HepG2 (cell line): Measurements from ENCODE around the gene FANCM. TPM values are rescaled to one million over a fixed set of nuclear protein-coding genes. Genes with fewer than 3 reads are reported as not detected.

Source experiments
- ATAC-seq: fragments of 200-7000 bp; cut with Tn5 transposase; 3 replicates; pipeline ENCODE4 v1.9.1; 2020; ENCODE audit warnings: mild to moderate bottlenecking, moderate library complexity
- Bru-seq: library from RNA; stranded (reverse); fragments of 400-500 nt; gene quantifications from one replicate; lab custom pipeline; 2021; lab: Mats Ljungman, UMichigan
- BruChase-seq, 2 experiments: library from RNA; stranded (reverse); fragments of 400-500 nt; gene quantifications; one replicate each; lab custom pipeline; 2021; lab: Mats Ljungman, UMichigan
- BruUV-seq: library from RNA; stranded (reverse); fragments of 400-500 nt; replicated peaks from 2 replicates; lab custom pipeline; 2021; lab: Mats Ljungman, UMichigan
- CTCF ChIA-PET: fragments of 300-600 bp; formaldehyde crosslinking; extraction: SDS; loops from one replicate; lab custom pipeline; 2021; ENCODE audit warnings: low total read pairs, inconsistent platforms, low intra/inter-chr PET ratio; lab: Yijun Ruan, JAX
- POLR2A ChIA-PET: fragments of 350-600 bp; sonication (Branson Sonifier 250); formaldehyde crosslinking; loops from one replicate; lab custom pipeline; 2020; ENCODE audit warnings: antibody characterized with exemption, inconsistent platforms; lab: Yijun Ruan, JAX
- DNase-seq: peaks from one replicate; pipeline ENCODE4 v3.0.0-alpha.2; 2015; ENCODE audit warnings: low spot score
- FAIRE-seq: peaks from 3 replicates; lab custom pipeline; 2011; peaks lifted over from hg19 to GRCh38; lab: Jason Lieb, UNC
- H2AFZ ChIP-seq: one replicate; pipeline ENCODE4 v1.6.1; 2011; ENCODE audit warnings: low read length, inconsistent platforms
- H3K27ac ChIP-seq: fragments of 300-600 bp; 3 replicates; pipeline ENCODE4 v1.8.0; 2011; ENCODE audit warnings: mixed run types, mild to moderate bottlenecking, mixed read lengths, low read length, inconsistent platforms; ENCODE audit not compliant: insufficient read depth; ENCODE audit errors: extremely low read length
- H3K27me3 ChIP-seq, 2 experiments: fragments of 200-600 bp in 1 of 2; 2 replicates in 1 of 2; 3 replicates in 1 of 2; pipeline versions ENCODE4 v1.6.0 to v1.8.0; 2011; ENCODE audit warnings: low read length in 2 of 2, mild to moderate bottlenecking in 2 of 2, moderate library complexity in 2 of 2, inconsistent platforms in 1 of 2; ENCODE audit not compliant: insufficient read depth in 2 of 2, control insufficient read depth in 1 of 2
- H3K36me3 ChIP-seq, 2 experiments: fragments of 200-600 bp in 1 of 2; replicated peaks in 1 of 2; 2 replicates in 1 of 2; 3 replicates in 1 of 2; pipeline versions ENCODE4 v1.5.1 to v1.8.0; 2011; ENCODE audit warnings: low read length in 2 of 2, inconsistent platforms in 1 of 2; ENCODE audit not compliant: insufficient read depth in 2 of 2, control insufficient read depth in 1 of 2
- H3K4me1 ChIP-seq: 2 replicates; pipeline ENCODE4 v1.5.1; 2012; ENCODE audit warnings: low read length, inconsistent platforms; ENCODE audit not compliant: insufficient read depth
- H3K4me2 ChIP-seq: 2 replicates; pipeline ENCODE4 v1.6.0; 2011; ENCODE audit warnings: low read depth, low read length, inconsistent platforms
- H3K4me3 ChIP-seq, 3 experiments: fragments of 200-600 bp in 1 of 3; sonication (generic), shearing (Covaris generic) in 1 of 3; replicated peaks in 1 of 3; 2 replicates each; pipeline ENCODE4 v1.5.1; 2011 to 2016; ENCODE audit warnings: low read length in 3 of 3, inconsistent platforms in 2 of 3, low read depth in 2 of 3, mild to moderate bottlenecking in 2 of 3, control low read depth in 1 of 3, mixed read lengths in 1 of 3; ENCODE audit not compliant: insufficient read depth in 1 of 3
- H3K79me2 ChIP-seq: one replicate; pipeline ENCODE4 v1.6.1; 2011; ENCODE audit warnings: low read length, inconsistent platforms; ENCODE audit not compliant: insufficient read depth
- H3K9ac ChIP-seq: 2 replicates; pipeline ENCODE4 v1.6.0; 2011; ENCODE audit warnings: mild to moderate bottlenecking, low read depth, low read length, inconsistent platforms; ENCODE audit not compliant: insufficient read depth
- H3K9me3 ChIP-seq: 2 replicates; pipeline ENCODE4 v1.5.1; 2012; ENCODE audit warnings: mild to moderate bottlenecking, low read length
- H4K20me1 ChIP-seq: 2 replicates; pipeline ENCODE4 v1.6.0; 2011; ENCODE audit warnings: inconsistent platforms, mild to moderate bottlenecking, low read length, moderate library complexity; ENCODE audit not compliant: insufficient read depth
- ARID2 ChIP-seq: sonication (generic); formaldehyde crosslinking; IDR thresholded peaks from 2 replicates; pipeline ENCODE4 v1.8.1; 2022; ENCODE audit warnings: mild to moderate bottlenecking, missing genetic modification reagents, borderline replicate concordance
- MYC ChIP-seq: sonication (generic); formaldehyde crosslinking; IDR thresholded peaks from 2 replicates; pipeline ENCODE4 v1.9.0; 2021; ENCODE audit warnings: missing genetic modification reagents, borderline replicate concordance
- TGIF2 ChIP-seq: IDR thresholded peaks from 2 replicates; pipeline ENCODE4 v1.6.1; 2016; ENCODE audit warnings: control low read depth, missing compliant biosample characterization
- ZNF34 ChIP-seq: sonication (generic); formaldehyde crosslinking; IDR thresholded peaks from 2 replicates; pipeline ENCODE4 v1.4.0; 2020; ENCODE audit warnings: mild to moderate bottlenecking, missing genetic modification reagents, borderline replicate concordance
- ZNF790 ChIP-seq: sonication (generic); formaldehyde crosslinking; IDR thresholded peaks from 2 replicates; pipeline ENCODE4 v1.8.0; 2022; ENCODE audit warnings: missing genetic modification reagents, mild to moderate bottlenecking, borderline replicate concordance
- WGBS: methylation state at CpG from one replicate; pipeline ENCODE4 v1.1.6; 2017; ENCODE audit warnings: low lambda C conversion rate; 5-methylcytosine and 5-hydroxymethylcytosine counted together
- in situ Hi-C: cut with HindIII; loops from 2 replicates; pipeline ENCODE4 v1.10.0; 2017; ENCODE audit warnings: low pct_unique_long_range_greater_than_20kb; ENCODE audit not compliant: extremely low pct_ligation_motif_present
- intact Hi-C: fragments of 100-400 bp; cut with micrococcal nuclease; formaldehyde crosslinking; loops from one replicate; pipeline ENCODE4 v1.10.0; 2022; ENCODE audit not compliant: unreplicated experiment
- long read RNA-seq, 2 experiments: library from RNA in 1 of 2; library from polyadenylated mRNA in 1 of 2; stranded (forward) in 1 of 2; unstranded in 1 of 2; transcript quantifications; one replicate each; pipeline ENCODE4 v2.0.0, GENCODE V29; 2019 to 2022
- polyA minus RNA-seq, 3 experiments: library from RNA; depleted of rRNA, polyadenylated mRNA; stranded (reverse); fragments of >200 nt; gene quantifications; 2 replicates each; pipeline ENCODE4 v1.2.3, GENCODE V29; 2011; ENCODE audit warnings: low replicate concordance in 1 of 3
- polyA plus RNA-seq, 8 experiments: library from polyadenylated mRNA; depleted of rRNA in 3 of 8; stranded (reverse) in 7 of 8; unstranded in 1 of 8; fragments of >200 nt; fragmentation: Illumina TruSeq in 4 of 8; extraction: Trizol in 4 of 8; gene quantifications; 2 replicates each; pipeline versions ENCODE4 v1.2.1 to v1.2.3, GENCODE V29; 2011 to 2016; ENCODE audit warnings: low read depth in 4 of 8, missing spikeins in 1 of 8, mixed read lengths in 1 of 8; ENCODE audit not compliant: insufficient read depth in 1 of 8
- total RNA-seq, 5 experiments: library from RNA; depleted of rRNA; stranded (reverse); fragments of >200 nt; fragmentation: Illumina TruSeq; extraction: Trizol; gene quantifications; 2 replicates each; pipeline ENCODE4 v1.2.3, GENCODE V29; 2016; ENCODE audit warnings: low read depth in 1 of 5
- TF ChIP-seq, protein P1 (sequence below): sonication (generic); formaldehyde crosslinking; IDR thresholded peaks from 2 replicates; pipeline ENCODE4 v1.9.0; 2021; ENCODE audit warnings: missing genetic modification reagents, borderline replicate concordance

FANCM gene, protein sequence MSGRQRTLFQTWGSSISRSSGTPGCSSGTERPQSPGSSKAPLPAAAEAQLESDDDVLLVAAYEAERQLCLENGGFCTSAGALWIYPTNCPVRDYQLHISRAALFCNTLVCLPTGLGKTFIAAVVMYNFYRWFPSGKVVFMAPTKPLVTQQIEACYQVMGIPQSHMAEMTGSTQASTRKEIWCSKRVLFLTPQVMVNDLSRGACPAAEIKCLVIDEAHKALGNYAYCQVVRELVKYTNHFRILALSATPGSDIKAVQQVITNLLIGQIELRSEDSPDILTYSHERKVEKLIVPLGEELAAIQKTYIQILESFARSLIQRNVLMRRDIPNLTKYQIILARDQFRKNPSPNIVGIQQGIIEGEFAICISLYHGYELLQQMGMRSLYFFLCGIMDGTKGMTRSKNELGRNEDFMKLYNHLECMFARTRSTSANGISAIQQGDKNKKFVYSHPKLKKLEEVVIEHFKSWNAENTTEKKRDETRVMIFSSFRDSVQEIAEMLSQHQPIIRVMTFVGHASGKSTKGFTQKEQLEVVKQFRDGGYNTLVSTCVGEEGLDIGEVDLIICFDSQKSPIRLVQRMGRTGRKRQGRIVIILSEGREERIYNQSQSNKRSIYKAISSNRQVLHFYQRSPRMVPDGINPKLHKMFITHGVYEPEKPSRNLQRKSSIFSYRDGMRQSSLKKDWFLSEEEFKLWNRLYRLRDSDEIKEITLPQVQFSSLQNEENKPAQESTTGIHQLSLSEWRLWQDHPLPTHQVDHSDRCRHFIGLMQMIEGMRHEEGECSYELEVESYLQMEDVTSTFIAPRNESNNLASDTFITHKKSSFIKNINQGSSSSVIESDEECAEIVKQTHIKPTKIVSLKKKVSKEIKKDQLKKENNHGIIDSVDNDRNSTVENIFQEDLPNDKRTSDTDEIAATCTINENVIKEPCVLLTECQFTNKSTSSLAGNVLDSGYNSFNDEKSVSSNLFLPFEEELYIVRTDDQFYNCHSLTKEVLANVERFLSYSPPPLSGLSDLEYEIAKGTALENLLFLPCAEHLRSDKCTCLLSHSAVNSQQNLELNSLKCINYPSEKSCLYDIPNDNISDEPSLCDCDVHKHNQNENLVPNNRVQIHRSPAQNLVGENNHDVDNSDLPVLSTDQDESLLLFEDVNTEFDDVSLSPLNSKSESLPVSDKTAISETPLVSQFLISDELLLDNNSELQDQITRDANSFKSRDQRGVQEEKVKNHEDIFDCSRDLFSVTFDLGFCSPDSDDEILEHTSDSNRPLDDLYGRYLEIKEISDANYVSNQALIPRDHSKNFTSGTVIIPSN (N-terminal part only)
- 10.4 and 13.1 TPM in 2 replicates for total RNA-seq (2016; rRNA removed; fragmentation: Illumina TruSeq; extraction: Trizol)
- total RNA-seq (2016; cell fraction: cytosol; rRNA removed; fragmentation: Illumina TruSeq; extraction: Trizol; ENCODE audit: low read depth) = 3.1 and 3.2 TPM in 2 replicates
- total RNA-seq (2016; cell fraction: insoluble cytoplasmic fraction; rRNA removed; fragmentation: Illumina TruSeq; extraction: Trizol) = 12.1 and 12.6 TPM in 2 replicates
- 3.5 and 3.6 TPM in 2 replicates for total RNA-seq (2016; cell fraction: membrane; rRNA removed; fragmentation: Illumina TruSeq; extraction: Trizol)
- total RNA-seq (2016; cell fraction: nucleus; rRNA removed; fragmentation: Illumina TruSeq; extraction: Trizol) = 27.2 and 28.4 TPM in 2 replicates
- 1.1 and 2.6 TPM in 2 replicates for polyA plus RNA-seq (2011; rRNA removed)
- 0.64 and 1.2 TPM in 2 replicates for polyA plus RNA-seq (2011; cell fraction: cytosol; rRNA removed)
- polyA plus RNA-seq (2011; cell fraction: nucleus; rRNA removed) = 1.5 and 2.4 TPM in 2 replicates
- 1.1 and 2.0 TPM in 2 replicates for polyA plus RNA-seq (2012)
- 0.54 and 0.69 TPM in 2 replicates for polyA plus RNA-seq (2016; cell fraction: cytosol; fragmentation: Illumina TruSeq; extraction: Trizol; ENCODE audit: low read depth)
- polyA plus RNA-seq (2016; cell fraction: insoluble cytoplasmic fraction; fragmentation: Illumina TruSeq; extraction: Trizol; ENCODE audit: low read depth) = 5.7 and 5.9 TPM in 2 replicates
- polyA plus RNA-seq (2016; cell fraction: membrane; fragmentation: Illumina TruSeq; extraction: Trizol; ENCODE audit: low read depth) = 0.76 and 1.6 TPM in 2 replicates
- polyA plus RNA-seq (2016; cell fraction: nucleus; fragmentation: Illumina TruSeq; extraction: Trizol; ENCODE audit: insufficient read depth, low read depth) = 13.1 and 20.1 TPM in 2 replicates
- polyA minus RNA-seq (2011; rRNA and poly(A)+ RNA removed; ENCODE audit: low replicate concordance) = 6.5 and 21.7 TPM in 2 replicates
- polyA minus RNA-seq (2011; cell fraction: cytosol; rRNA and poly(A)+ RNA removed) = 3.1 and 4.5 TPM in 2 replicates
- polyA minus RNA-seq (2011; cell fraction: nucleus; rRNA and poly(A)+ RNA removed) = 13.9 and 19.7 TPM in 2 replicates
- percentile 50 among the genes with signal in this experiment for Bru-seq, nascent RNA
- BruChase-seq, experiment 1, labeled RNA remaining after a 6-hour chase = percentile 56 among the genes with signal in this experiment
- BruChase-seq, experiment 2, labeled RNA remaining after a 2-hour chase = percentile 58 among the genes with signal in this experiment
- long read RNA-seq, experiment 1, partial matches to known transcripts = 1 of 1 reads
- long read RNA-seq, experiment 1, other reads (novel, unspliced or antisense) = 0 of 1 reads
- long read RNA-seq, experiment 2, partial matches to known transcripts = 1 of 2 reads
- long read RNA-seq, experiment 2, other reads (novel, unspliced or antisense) = 1 of 2 reads

- FAIRE-seq = peak; percentile 89
- TF ChIP-seq, protein P1, sequence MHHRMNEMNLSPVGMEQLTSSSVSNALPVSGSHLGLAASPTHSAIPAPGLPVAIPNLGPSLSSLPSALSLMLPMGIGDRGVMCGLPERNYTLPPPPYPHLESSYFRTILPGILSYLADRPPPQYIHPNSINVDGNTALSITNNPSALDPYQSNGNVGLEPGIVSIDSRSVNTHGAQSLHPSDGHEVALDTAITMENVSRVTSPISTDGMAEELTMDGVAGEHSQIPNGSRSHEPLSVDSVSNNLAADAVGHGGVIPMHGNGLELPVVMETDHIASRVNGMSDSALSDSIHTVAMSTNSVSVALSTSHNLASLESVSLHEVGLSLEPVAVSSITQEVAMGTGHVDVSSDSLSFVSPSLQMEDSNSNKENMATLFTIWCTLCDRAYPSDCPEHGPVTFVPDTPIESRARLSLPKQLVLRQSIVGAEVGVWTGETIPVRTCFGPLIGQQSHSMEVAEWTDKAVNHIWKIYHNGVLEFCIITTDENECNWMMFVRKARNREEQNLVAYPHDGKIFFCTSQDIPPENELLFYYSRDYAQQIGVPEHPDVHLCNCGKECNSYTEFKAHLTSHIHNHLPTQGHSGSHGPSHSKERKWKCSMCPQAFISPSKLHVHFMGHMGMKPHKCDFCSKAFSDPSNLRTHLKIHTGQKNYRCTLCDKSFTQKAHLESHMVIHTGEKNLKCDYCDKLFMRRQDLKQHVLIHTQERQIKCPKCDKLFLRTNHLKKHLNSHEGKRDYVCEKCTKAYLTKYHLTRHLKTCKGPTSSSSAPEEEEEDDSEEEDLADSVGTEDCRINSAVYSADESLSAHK (CRISPR knock-in tag) = no peak
- TF ChIP-seq MYC (no peak; the same call in 1 of the 2 replicates), ZNF34 (CRISPR knock-in tag) (no peak), TGIF2 (CRISPR knock-in tag) (peak; percentile 97), ZNF790 (no peak), ARID2 (0 out of 2 replicates have a peak, but pooled peaks have one; percentile 29)
Observed at GRCh38 chr14:45135659-45136395, at the start of gene FANCM. Gene FANCM (plus strand): TSS chr14:45135930. CDS start chr14:45136032, 102 bp downstream.

More at GRCh38 chr14:45135659-45136395, at the start of gene FANCM:
- H3K9ac ChIP-seq = peak within 1 kb of the TSS; percentile 83
- H3K27me3 ChIP-seq = no peaks in the 10 kb centered on the region; a peak in 2 of 5 replicates
- peak within 1 kb of the TSS; percentile 75 to 91 (median 83) for H3K4me3 ChIP-seq
- H3K79me2 ChIP-seq = peaks cover 67% of the 10 kb centered on the region
- CTCF ChIA-PET = no interaction called here
- peak within 1 kb of the TSS; percentile 90 for H3K27ac ChIP-seq
- no peaks in the 10 kb centered on the region for H3K9me3 ChIP-seq
- in situ Hi-C loops (loop anchor here (5.0 kb wide), 1 partner anchor 174 kb away; the partner anchor contains the start of genes KLHL28 and TOGARAM1), intact Hi-C loops (loop anchor here (1.0 to 5.0 kb wide), 5 partner anchors 23 to 223 kb away; partner anchors contain the start of gene PRPF39)
- POLR2A ChIA-PET = interaction anchor here (0.8 to 5.0 kb wide), 5 partner anchors 22 to 239 kb away, joined by 3 to 42 read pairs (median 16); partner anchors contain the start of genes KLHL28 and TOGARAM1
- H3K4me1 ChIP-seq = peaks cover 41% of the 10 kb centered on the region
- TSS peak; percentile 66 for BruUV-seq
- peak; percentile 73 for ATAC-seq
- WGBS = 2% methylated on average over 11 of the region's 48 CpGs
- H4K20me1 ChIP-seq = no peaks in the 10 kb centered on the region; the same call in 1 of the 2 replicates
- no peaks in the 10 kb centered on the region; a peak in 1 of 5 replicates for H3K36me3 ChIP-seq
- H3K4me2 ChIP-seq = peak within 1 kb of the TSS; percentile 78
- H2AFZ ChIP-seq = peak within 1 kb of the TSS; percentile 96
- peak; percentile 95 for DNase-seq
